OCI-LY7 (cell line): ENCODE results near the gene POU6F2. TPM values are rescaled to one million over a fixed set of nuclear protein-coding genes. Genes with fewer than 3 reads are reported as not detected.
"Not testable (repeated sequence)": the region's sequence is repeated elsewhere in the genome, so short reads cannot be mapped to it uniquely, and the experiment has no call there.

Source experiments
- BruUV-seq: library from RNA; stranded (reverse); fragments of 400-500 nt; replicated peaks from 2 replicates; lab custom pipeline; 2021; lab: Mats Ljungman, UMichigan
- CTCF ChIA-PET: fragments of 300-600 bp; sonication (Branson Sonifier 250); formaldehyde crosslinking; loops from one replicate; lab custom pipeline; 2022; ENCODE audit warnings: antibody characterized with exemption; ENCODE audit not compliant: unreplicated experiment; lab: Charles Lee
- POLR2A ChIA-PET: fragments of 300-600 bp; sonication (Branson Sonifier 250); formaldehyde crosslinking; loops from one replicate; lab custom pipeline; 2022; ENCODE audit warnings: antibody characterized with exemption; lab: Charles Lee
- DNase-seq: peaks from one replicate; pipeline ENCODE4 v3.0.0-alpha.2; 2015; ENCODE audit warnings: low spot score
- H2AFZ ChIP-seq: fragments of 200-600 bp; sonication (generic), shearing (Covaris generic); 2 replicates; pipeline ENCODE4 v1.6.1; 2014; ENCODE audit warnings: mild to moderate bottlenecking, antibody characterized with exemption, low read length, moderate library complexity
- H3K27ac ChIP-seq: fragments of 200-600 bp; sonication (generic); 2 replicates; pipeline ENCODE4 v1.5.1; 2014; ENCODE audit warnings: mixed run types, low read depth, mild to moderate bottlenecking, moderate library complexity, low read length, inconsistent platforms; ENCODE audit not compliant: poor library complexity, severe bottlenecking
- H3K36me3 ChIP-seq: fragments of 200-600 bp; sonication (generic); 2 replicates; pipeline ENCODE4 v1.6.1; 2014; ENCODE audit warnings: mild to moderate bottlenecking, antibody characterized with exemption, low read length, moderate library complexity, mixed read lengths; ENCODE audit not compliant: insufficient read depth
- H3K4me1 ChIP-seq: fragments of 200-600 bp; sonication (generic); 2 replicates; pipeline ENCODE4 v1.5.1; 2014; ENCODE audit warnings: mild to moderate bottlenecking, low read length; ENCODE audit not compliant: insufficient read depth, poor library complexity, severe bottlenecking
- H3K4me2 ChIP-seq: fragments of 200-600 bp; sonication (generic); 2 replicates; pipeline ENCODE4 v1.6.1; 2014; ENCODE audit warnings: mild to moderate bottlenecking, low read length
- H3K4me3 ChIP-seq: fragments of 200-600 bp; sonication (generic); 2 replicates; pipeline ENCODE4 v1.5.1; 2014; ENCODE audit warnings: mild to moderate bottlenecking, low read depth, low read length; ENCODE audit not compliant: poor library complexity, severe bottlenecking
- H3K79me2 ChIP-seq: fragments of 200-600 bp; sonication (generic); 2 replicates; pipeline ENCODE4 v1.6.1; 2016; ENCODE audit warnings: low read depth, mild to moderate bottlenecking, low read length, moderate library complexity, mixed read lengths; ENCODE audit not compliant: insufficient read depth
- H3K9me2 ChIP-seq: fragments of 200-600 bp; sonication (generic); 2 replicates; pipeline ENCODE4 v1.6.1; 2016; ENCODE audit warnings: mild to moderate bottlenecking, low read length, mixed read lengths; ENCODE audit not compliant: insufficient read depth
- H3K9me3 ChIP-seq: fragments of 200-600 bp; sonication (generic); 2 replicates; pipeline ENCODE4 v1.6.1; 2014; ENCODE audit warnings: mild to moderate bottlenecking, mixed run types, low read length, mixed read lengths
- H4K20me1 ChIP-seq: fragments of 200-600 bp; sonication (generic); 2 replicates; pipeline ENCODE4 v1.6.1; 2014; ENCODE audit warnings: mild to moderate bottlenecking, antibody characterized with exemption, low read length, moderate library complexity, mixed read lengths; ENCODE audit not compliant: insufficient read depth
- CTCF ChIP-seq: fragments of 200-600 bp; sonication (generic); conservative IDR thresholded peaks from 2 replicates; pipeline ENCODE4 v1.5.1; 2014; ENCODE audit warnings: mild to moderate bottlenecking, antibody characterized with exemption, low read length, moderate library complexity, mixed read lengths
- EZH2phosphoT487 ChIP-seq: fragments of 200-600 bp; sonication (generic); IDR thresholded peaks from 2 replicates; pipeline ENCODE4 v1.6.1; 2018; ENCODE audit warnings: low read depth, borderline replicate concordance, mild to moderate bottlenecking, mixed run types, antibody characterized with exemption, low read length, moderate library complexity, mixed read lengths
- intact Hi-C: fragments of 100-400 bp; cut with micrococcal nuclease; formaldehyde crosslinking; loops from one replicate; pipeline ENCODE4 v1.10.0; 2022; ENCODE audit not compliant: unreplicated experiment
- total RNA-seq, 2 experiments: library from RNA; depleted of rRNA in 1 of 2; stranded (reverse); fragments of >200 nt in 1 of 2; shearing (Covaris generic) in 1 of 2; gene quantifications; 2 replicates each; pipeline ENCODE4 v1.2.3, GENCODE V29; 2014 to 2022

POU6F2 gene
- total RNA-seq, 2 experiments from 2014 or later, result 0.40 TPM; not detected in 1

- no peaks in the 10 kb centered on the region for H3K4me1 ChIP-seq
- H3K9me3 ChIP-seq, result no peaks in the 10 kb centered on the region
- H3K4me2 ChIP-seq, result no peak overlapping the region
- no peak overlapping the region for H3K4me3 ChIP-seq
- no peaks in the 10 kb centered on the region for H3K9me2 ChIP-seq
- H3K27ac ChIP-seq, result no peak overlapping the region
- no peaks in the 10 kb centered on the region for H3K79me2 ChIP-seq
- CTCF ChIA-PET, result no interaction called here
- no peak for DNase-seq
- H2AFZ ChIP-seq, result no peak overlapping the region
- no TSS peak for BruUV-seq
- H3K36me3 ChIP-seq, result no peaks in the 10 kb centered on the region
- intact Hi-C loops, result no loop called here
- H4K20me1 ChIP-seq, result no peaks in the 10 kb centered on the region
- TF ChIP-seq CTCF (no peak), EZH2phosphoT487 (no peak)
- POLR2A ChIA-PET, result no interaction called here
These were observed 25.0 kb downstream of the POU6F2 start for GRCh38 chr7:39002755-39003154.

- H3K9me2 ChIP-seq, result no peaks in the 10 kb centered on the region
- H3K9me3 ChIP-seq, result no peaks in the 10 kb centered on the region
- H4K20me1 ChIP-seq, result no peaks in the 10 kb centered on the region
- CTCF ChIA-PET, result no interaction called here
- TF ChIP-seq EZH2phosphoT487 (no peak), CTCF (no peak)
- H3K4me1 ChIP-seq, result no peaks in the 10 kb centered on the region
- H3K4me2 ChIP-seq, result no peak overlapping the region
- no peak for DNase-seq
- POLR2A ChIA-PET, result no interaction called here
- intact Hi-C loops, result no loop called here
- no peak overlapping the region for H2AFZ ChIP-seq
- H3K79me2 ChIP-seq, result no peaks in the 10 kb centered on the region
- BruUV-seq, result no TSS peak
- no peak overlapping the region for H3K27ac ChIP-seq
- no peaks in the 10 kb centered on the region for H3K36me3 ChIP-seq
- no peak overlapping the region for H3K4me3 ChIP-seq
These were observed 27.3 kb downstream of the POU6F2 start for GRCh38 chr7:39005036-39005435.

- H2AFZ ChIP-seq, result no peak overlapping the region
- H3K4me2 ChIP-seq, result no peak overlapping the region
- H3K4me3 ChIP-seq, result no peak overlapping the region
- H3K9me2 ChIP-seq, result no peaks in the 10 kb centered on the region
- H3K79me2 ChIP-seq, result no peaks in the 10 kb centered on the region
- intact Hi-C loops, result no loop called here
- no peak overlapping the region for H3K27ac ChIP-seq
- no peak for DNase-seq
- H3K4me1 ChIP-seq, result no peaks in the 10 kb centered on the region
- H4K20me1 ChIP-seq, result no peaks in the 10 kb centered on the region
- no TSS peak for BruUV-seq
- H3K9me3 ChIP-seq, result no peaks in the 10 kb centered on the region
- H3K36me3 ChIP-seq, result no peaks in the 10 kb centered on the region
- ChIA-PET CTCF (no interaction called here), POLR2A (no interaction called here)
- TF ChIP-seq EZH2phosphoT487 (no peak), CTCF (no peak)
These were observed 27.8 kb downstream of the POU6F2 start for GRCh38 chr7:39005461-39005860.

- intact Hi-C loops, H3K79me2 ChIP-seq, H3K4me2 ChIP-seq, CTCF ChIA-PET, H3K27ac ChIP-seq, H3K4me1 ChIP-seq, BruUV-seq, H3K4me3 ChIP-seq, H3K9me2 ChIP-seq, H3K9me3 ChIP-seq, H4K20me1 ChIP-seq, H2AFZ ChIP-seq, H3K36me3 ChIP-seq, DNase-seq: not testable (repeated sequence)
- POLR2A ChIA-PET, result interaction anchor here (0.7 kb wide), 1 partner anchor 246 kb away, joined by 3 read pairs; no protein-coding TSS in a partner anchor
These were observed 35.6 kb downstream of the POU6F2 start for GRCh38 chr7:39013049-39013939.
